GM23248 (cell line): ENCODE measurements around the gene BEX4.
"Not testable (repeated sequence)": the region's sequence is repeated elsewhere in the genome, so short reads cannot be mapped to it uniquely, and the experiment has no call there.

Experiments used
- EZH2 ChIP-seq: fragments of 200-600 bp; sonication (generic); IDR thresholded peaks from 2 replicates; pipeline ENCODE4 v1.6.1; 2018; ENCODE audit warnings: antibody characterized with exemption, mild to moderate bottlenecking; ENCODE audit not compliant: insufficient read depth, poor library complexity, severe bottlenecking
- EZH2phosphoT487 ChIP-seq: fragments of 200-600 bp; sonication (generic); IDR thresholded peaks from 2 replicates; pipeline ENCODE4 v1.6.1; 2018; ENCODE audit warnings: antibody characterized with exemption, moderate library complexity, mild to moderate bottlenecking, low read depth; ENCODE audit not compliant: insufficient read depth

- not testable (repeated sequence) for TF ChIP-seq EZH2, EZH2phosphoT487
Measured at GRCh38 chrX:103175256-103175655, 39.7 kb upstream of the BEX4 start.
